GM12875 (cell line): ENCODE results near the gene RNF167.

Source experiments
- H3K4me3 ChIP-seq: one replicate; pipeline ENCODE4 v1.5.1; 2011; ENCODE audit warnings: low read depth, low read length, control low read depth
- CTCF ChIP-seq: IDR thresholded peaks from 2 replicates; pipeline ENCODE4 v1.5.1; 2011; ENCODE audit warnings: low read depth, mild to moderate bottlenecking, control low read depth, inconsistent platforms, low read length, moderate library complexity, borderline replicate concordance; ENCODE audit not compliant: insufficient read depth

Gene RNF167

GRCh38 chr17:4937553-4937952 lies 2.5 kb upstream of the RNF167 start:
- H3K4me3 ChIP-seq = no peak overlapping the region
- no peak for TF ChIP-seq CTCF

GRCh38 chr17:4938069-4938491 lies 2.0 kb upstream of the RNF167 start:
- no peak for TF ChIP-seq CTCF
- no peak overlapping the region for H3K4me3 ChIP-seq

GRCh38 chr17:4938688-4939545 lies 1.2 kb upstream of the RNF167 start:
- H3K4me3 ChIP-seq = peak overlapping the region; percentile 99

GRCh38 chr17:4939546-4939795 lies 597 bp upstream of the RNF167 start:
- TF ChIP-seq CTCF = no peak
- peak overlapping the region; percentile 99 for H3K4me3 ChIP-seq

More at GRCh38 chr17:4938688-4939545, 1.2 kb upstream of the RNF167 start:
- no peak for TF ChIP-seq CTCF

- TF ChIP-seq CTCF = no peak
- H3K4me3 ChIP-seq = peak overlapping the region; percentile 92
Measured at GRCh38 chr17:4940555-4941318, 669 bp downstream of the RNF167 start.

- peak overlapping the region; percentile 92 for H3K4me3 ChIP-seq
- TF ChIP-seq CTCF = no peak
Measured at GRCh38 chr17:4941319-4941610, 1.2 kb downstream of the RNF167 start.
